ENCODE results near the gene CGNL1. TPM values are rescaled to one million over a fixed set of nuclear protein-coding genes. Genes with fewer than 3 reads are reported as not detected.
A peak's percentile ranks its signal among the peaks of the same experiment; 100 is the strongest.

CGNL1 gene
- total RNA-seq, 2 donors from 2014 or later, result 11.8 to 33.5 TPM

GRCh38 chr15:57462381-57462780 is 86.1 kb downstream of the CGNL1 start:
- no peaks in the 10 kb centered on the region for H3K9me3 ChIP-seq
- H3K4me1 ChIP-seq (ENCODE audit: control insufficient read depth in 1 of 2, low read depth in 2 of 2), result peaks cover 4 to 25% of the 10 kb centered on the region in 2 donors
- H3K27me3 ChIP-seq (replicated peaks; ENCODE audit: insufficient read depth), result no peaks in the 10 kb centered on the region
- peak; percentile 23 for TF ChIP-seq CTCF (IDR thresholded peaks at IDR 0.05)
- no peak overlapping the region for H3K27ac ChIP-seq
- ATAC-seq (ENCODE audit: insufficient number of reproducible peaks, low FRiP score, low read depth) (no peak), DNase-seq (ENCODE audit: low spot score) (no peak)
- H3K4me3 ChIP-seq, result no peak overlapping the region
- H3K36me3 ChIP-seq, result no peaks in the 10 kb centered on the region

GRCh38 chr15:57463360-57463759 is 87.1 kb downstream of the CGNL1 start:
- Histone ChIP-seq H3K4me1 (ENCODE audit: control insufficient read depth in 1 of 2, low read depth in 2 of 2) (peaks cover 4 to 25% of the 10 kb centered on the region in 2 donors), H3K36me3 (no peaks in the 10 kb centered on the region), H3K4me3 (no peak overlapping the region), H3K9me3 (no peaks in the 10 kb centered on the region), H3K27me3 (replicated peaks; ENCODE audit: insufficient read depth) (no peaks in the 10 kb centered on the region), H3K27ac (no peak overlapping the region)
- TF ChIP-seq CTCF (IDR thresholded peaks at IDR 0.05), result no peak
- no peak for ATAC-seq (ENCODE audit: insufficient number of reproducible peaks, low FRiP score, low read depth)
- no peak for DNase-seq (ENCODE audit: low spot score)

GRCh38 chr15:57464480-57464879 is 88.2 kb downstream of the CGNL1 start:
- Histone ChIP-seq H3K4me3 (no peak overlapping the region), H3K36me3 (no peaks in the 10 kb centered on the region), H3K9me3 (no peaks in the 10 kb centered on the region), H3K4me1 (ENCODE audit: control insufficient read depth in 1 of 2, low read depth in 2 of 2) (peaks cover 4 to 25% of the 10 kb centered on the region in 2 donors), H3K27me3 (replicated peaks; ENCODE audit: insufficient read depth) (no peaks in the 10 kb centered on the region), H3K27ac (no peak overlapping the region)
- no peak for TF ChIP-seq CTCF (IDR thresholded peaks at IDR 0.05)
- ATAC-seq (ENCODE audit: insufficient number of reproducible peaks, low FRiP score, low read depth) (no peak), DNase-seq (ENCODE audit: low spot score) (no peak)

GRCh38 chr15:57468486-57468885 is 92.2 kb downstream of the CGNL1 start:
- H3K36me3 ChIP-seq, result no peaks in the 10 kb centered on the region
- DNase-seq (ENCODE audit: low spot score) (no peak), ATAC-seq (ENCODE audit: insufficient number of reproducible peaks, low FRiP score, low read depth) (no peak)
- peaks cover 0 to 9% of the 10 kb centered on the region in 2 donors for H3K4me1 ChIP-seq (ENCODE audit: control insufficient read depth in 1 of 2, low read depth in 2 of 2)
- H3K27me3 ChIP-seq (replicated peaks; ENCODE audit: insufficient read depth), result no peaks in the 10 kb centered on the region
- H3K4me3 ChIP-seq, result no peak overlapping the region
- no peak overlapping the region for H3K27ac ChIP-seq
- TF ChIP-seq CTCF (IDR thresholded peaks at IDR 0.05), result no peak
- H3K9me3 ChIP-seq, result no peaks in the 10 kb centered on the region

- no peak overlapping the region for H3K4me3 ChIP-seq
- no peaks in the 10 kb centered on the region for H3K27me3 ChIP-seq (replicated peaks; ENCODE audit: insufficient read depth)
- ATAC-seq (ENCODE audit: insufficient number of reproducible peaks, low FRiP score, low read depth), result no peak
- peaks cover 0 to under 1% of the 10 kb centered on the region in 2 donors for H3K4me1 ChIP-seq (ENCODE audit: control insufficient read depth in 1 of 2, low read depth in 2 of 2)
- no peaks in the 10 kb centered on the region for H3K36me3 ChIP-seq
- TF ChIP-seq CTCF (IDR thresholded peaks at IDR 0.05), result no peak
- no peak overlapping the region for H3K27ac ChIP-seq
- no peaks in the 10 kb centered on the region for H3K9me3 ChIP-seq
- no peak for DNase-seq (ENCODE audit: low spot score)
These were observed 94.2 kb downstream of the CGNL1 start for GRCh38 chr15:57470543-57470942.
